GM10248 (cell line): ENCODE measurements around the gene TDRD3.

Experiments
- CTCF ChIA-PET: fragments of 300-600 bp; sonication (Branson Sonifier 250); formaldehyde crosslinking; extraction: SDS; loops from one replicate; lab custom pipeline; 2021; ENCODE audit warnings: antibody characterized with exemption; lab: Yijun Ruan, JAX
- POLR2A ChIA-PET: fragments of 350-650 bp; sonication (Branson Sonifier 250); formaldehyde crosslinking; extraction: SDS; loops from one replicate; lab custom pipeline; 2020; ENCODE audit warnings: antibody characterized with exemption; lab: Yijun Ruan, JAX
- DNase-seq: peaks from one replicate; pipeline ENCODE4 v3.0.0; 2012; ENCODE audit errors: extremely low spot score
- TF ChIP-seq, protein P1 (sequence below): IDR thresholded peaks from 2 replicates; pipeline ENCODE4 v1.5.1; 2012; ENCODE audit warnings: mild to moderate bottlenecking, low read depth; ENCODE audit errors: extremely low read depth, missing control alignments, control extremely low read depth

The TDRD3 gene

DNA sequence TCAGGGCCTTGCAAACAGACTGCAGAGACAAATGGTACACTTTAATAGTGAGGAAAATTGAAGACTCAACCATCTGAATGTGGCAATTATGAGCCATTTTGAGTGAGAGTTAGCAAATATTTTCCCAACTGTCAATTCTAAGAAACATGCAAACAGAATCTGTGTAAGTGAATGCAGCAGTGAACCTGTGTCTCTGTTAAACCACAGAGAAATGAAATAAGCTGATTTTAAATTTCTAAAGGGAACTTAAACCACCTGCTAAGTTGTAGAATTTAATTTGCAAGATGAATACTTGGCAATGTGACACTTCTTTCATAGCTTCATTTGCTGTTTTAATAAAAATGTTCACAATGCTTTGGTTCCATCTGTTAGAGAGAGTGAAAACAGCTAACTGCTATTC, 42.0 kb upstream of the TDRD3 start:
- no peak for DNase-seq
- TF ChIP-seq, protein P1, sequence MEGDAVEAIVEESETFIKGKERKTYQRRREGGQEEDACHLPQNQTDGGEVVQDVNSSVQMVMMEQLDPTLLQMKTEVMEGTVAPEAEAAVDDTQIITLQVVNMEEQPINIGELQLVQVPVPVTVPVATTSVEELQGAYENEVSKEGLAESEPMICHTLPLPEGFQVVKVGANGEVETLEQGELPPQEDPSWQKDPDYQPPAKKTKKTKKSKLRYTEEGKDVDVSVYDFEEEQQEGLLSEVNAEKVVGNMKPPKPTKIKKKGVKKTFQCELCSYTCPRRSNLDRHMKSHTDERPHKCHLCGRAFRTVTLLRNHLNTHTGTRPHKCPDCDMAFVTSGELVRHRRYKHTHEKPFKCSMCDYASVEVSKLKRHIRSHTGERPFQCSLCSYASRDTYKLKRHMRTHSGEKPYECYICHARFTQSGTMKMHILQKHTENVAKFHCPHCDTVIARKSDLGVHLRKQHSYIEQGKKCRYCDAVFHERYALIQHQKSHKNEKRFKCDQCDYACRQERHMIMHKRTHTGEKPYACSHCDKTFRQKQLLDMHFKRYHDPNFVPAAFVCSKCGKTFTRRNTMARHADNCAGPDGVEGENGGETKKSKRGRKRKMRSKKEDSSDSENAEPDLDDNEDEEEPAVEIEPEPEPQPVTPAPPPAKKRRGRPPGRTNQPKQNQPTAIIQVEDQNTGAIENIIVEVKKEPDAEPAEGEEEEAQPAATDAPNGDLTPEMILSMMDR: no peak
- ChIA-PET CTCF (interaction anchor here (1.2 to 2.0 kb wide), 3 partner anchors 10 to 19 kb away, joined by 5 to 9 read pairs (median 6); no protein-coding TSS in a partner anchor), POLR2A (no interaction called here)

DNA sequence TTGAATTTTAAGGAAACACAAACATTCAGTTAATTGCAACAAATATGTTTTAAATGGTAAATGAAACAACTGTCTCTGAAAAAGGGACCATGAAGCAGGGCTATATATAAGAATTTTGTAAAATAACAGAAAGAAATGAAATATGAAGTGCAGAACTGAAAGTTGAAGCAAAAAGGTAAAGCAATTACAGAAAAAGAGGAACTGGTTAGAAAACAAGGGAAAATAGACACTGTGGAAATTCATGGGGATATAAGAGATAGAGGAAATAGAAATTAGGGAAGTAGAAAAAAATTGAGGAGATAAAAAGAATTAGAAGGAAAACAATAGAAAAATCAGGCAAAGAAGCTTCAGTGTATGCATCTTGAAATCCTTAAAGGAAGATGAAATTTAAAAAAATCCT, 40.0 kb upstream of the TDRD3 start:
- no peak for DNase-seq
- ChIA-PET CTCF (interaction anchor here (0.9 kb wide), 1 partner anchor 28 kb away, joined by 3 read pairs; no protein-coding TSS in a partner anchor), POLR2A (no interaction called here)
- TF ChIP-seq, protein P1: no peak

DNA sequence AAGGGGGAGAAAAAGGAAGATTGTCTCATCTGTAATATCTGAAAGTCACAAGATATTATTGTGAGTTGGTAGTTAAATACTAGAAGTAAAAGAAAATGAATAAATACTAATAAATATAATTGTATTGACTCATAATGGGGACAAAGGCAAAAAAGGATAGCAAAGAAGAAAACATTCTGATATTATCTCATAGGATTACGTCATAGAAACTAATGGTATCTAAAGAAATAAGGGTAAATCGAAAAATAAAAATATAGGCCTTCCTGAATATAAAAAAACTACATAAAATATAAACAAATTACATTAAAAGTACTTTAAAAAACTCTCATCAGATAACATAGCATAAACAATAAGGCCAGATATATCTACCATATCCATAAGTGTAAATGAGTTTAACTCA, 38.6 kb upstream of the TDRD3 start:
- DNase-seq: no peak
- TF ChIP-seq, protein P1: no peak
- ChIA-PET CTCF (interaction anchor here (1.0 kb wide), 1 partner anchor 10 kb away, joined by 3 read pairs; no protein-coding TSS in a partner anchor), POLR2A (no interaction called here)

DNA sequence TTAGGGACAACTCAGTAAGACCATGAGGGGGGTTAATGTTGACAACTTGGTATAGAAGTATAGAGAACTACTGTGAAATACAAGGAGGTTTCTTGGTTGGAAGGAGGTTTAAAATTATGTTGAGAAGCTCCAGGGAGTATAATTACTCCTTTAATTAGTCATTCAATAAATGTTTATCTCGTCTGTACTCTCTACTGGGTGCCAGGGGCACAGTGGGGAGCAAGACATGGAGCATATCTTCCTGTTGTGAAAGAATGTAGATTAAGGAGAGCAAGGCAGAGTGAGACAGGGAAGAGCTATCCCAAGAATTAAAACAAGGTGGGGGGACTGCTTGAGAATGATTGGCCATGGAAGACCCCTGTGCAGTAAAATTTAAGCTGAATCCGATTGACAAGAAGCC, 33.7 kb upstream of the TDRD3 start:
- ChIA-PET POLR2A (no interaction called here), CTCF (interaction anchor here (0.9 to 1.1 kb wide), 3 partner anchors 12 to 18 kb away, joined by 3 read pairs; no protein-coding TSS in a partner anchor)
- TF ChIP-seq, protein P1: no peak
- DNase-seq: no peak

DNA sequence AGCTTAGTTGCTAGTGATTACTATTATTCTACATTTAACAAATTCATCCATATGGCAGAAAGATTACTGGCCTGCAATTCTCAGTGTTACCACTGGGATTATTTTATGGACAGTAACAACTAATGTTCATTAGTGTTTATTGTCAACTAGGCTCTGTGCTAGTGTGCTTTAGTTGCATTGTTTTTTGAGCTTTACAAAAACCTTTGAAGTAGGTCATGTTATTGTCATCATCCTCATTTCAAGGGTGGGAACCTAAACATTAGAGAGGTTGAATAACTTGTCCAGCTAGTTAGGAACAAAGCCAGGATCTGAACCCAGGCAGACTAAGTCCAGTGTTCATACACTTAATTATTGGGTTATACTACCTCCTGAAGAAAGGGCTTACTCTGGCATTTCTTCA, 27.8 kb upstream of the TDRD3 start:
- ChIA-PET CTCF (interaction anchor here (0.8 to 4.8 kb wide), 11 partner anchors 8 to 58 kb away, joined by 3 to 13 read pairs (median 4); no protein-coding TSS in a partner anchor), POLR2A (no interaction called here)
- TF ChIP-seq, protein P1: no peak
- no peak for DNase-seq

DNA sequence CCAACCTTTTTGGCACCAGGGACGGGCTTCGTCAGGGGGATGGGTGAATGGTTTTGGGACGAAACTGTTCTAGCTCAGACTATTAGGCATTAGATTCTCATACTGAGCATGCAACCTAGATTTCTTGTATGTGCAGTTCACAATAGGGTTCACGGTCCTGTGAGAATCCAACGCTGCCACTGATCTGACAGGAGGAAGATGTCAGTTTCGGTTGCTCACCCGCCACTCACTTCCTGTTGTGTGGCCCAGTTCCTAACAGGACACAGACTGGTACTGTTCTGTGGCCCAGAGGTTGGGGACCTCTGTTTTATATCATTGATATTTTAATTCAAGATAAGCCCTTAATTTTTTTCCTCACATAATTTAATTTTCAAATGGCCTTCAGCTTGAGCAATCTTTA, 26.7 kb upstream of the TDRD3 start:
- CTCF ChIA-PET: interaction anchor here (0.7 to 4.8 kb wide), 6 partner anchors 9 to 379 kb away, joined by 3 to 13 read pairs (median 6); no protein-coding TSS in a partner anchor
- no peak for DNase-seq
- TF ChIP-seq, protein P1: no peak
- POLR2A ChIA-PET: no interaction called here
